HG03378 (cell line): Measurements from ENCODE around the gene UPF1.
"Not testable (repeated sequence)": the region's sequence is repeated elsewhere in the genome, so short reads cannot be mapped to it uniquely, and the experiment has no call there.

ENCODE experiments used
- ATAC-seq: cut with Tn5 transposase; IDR thresholded peaks from one replicate; pipeline ENCODE4 v1.9.1; 2021; ENCODE audit warnings: mild to moderate bottlenecking, moderate library complexity; ENCODE audit not compliant: unreplicated experiment

UPF1 gene

GRCh38 chr19:18798384-18799352 lies 33.1 kb upstream of the UPF1 start:
- ATAC-seq = no peak

DNA sequence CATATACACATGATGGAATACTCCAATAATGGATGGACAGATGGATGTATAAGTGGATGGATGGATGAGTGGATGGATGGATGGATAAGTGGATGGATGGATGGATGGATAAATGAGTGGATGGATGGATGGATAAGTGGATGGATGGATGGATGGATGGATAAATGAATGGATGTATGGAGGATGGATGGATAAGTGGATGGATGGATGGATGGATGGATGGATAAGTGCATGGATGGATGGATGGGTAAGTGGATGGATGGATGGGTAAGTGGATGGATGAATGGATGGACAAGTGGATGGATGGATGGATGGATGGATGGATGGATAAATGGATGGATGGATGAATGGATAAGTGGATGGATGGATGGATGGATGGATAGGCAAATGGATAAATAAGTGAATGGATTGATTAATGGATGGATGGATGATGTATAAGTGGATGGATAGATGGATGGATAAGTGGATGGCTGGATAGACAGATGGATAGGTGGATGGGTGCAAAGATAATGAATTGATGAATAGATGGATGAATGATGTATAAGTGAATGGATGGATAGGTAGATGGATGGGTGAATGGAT lies 32.3 kb upstream of the UPF1 start:
- ATAC-seq = no peak

GRCh38 chr19:18800079-18800478 lies 31.7 kb upstream of the UPF1 start:
- ATAC-seq = no peak

- no peak for ATAC-seq
Observed at GRCh38 chr19:18800636-18801035, 31.1 kb upstream of the UPF1 start.

DNA sequence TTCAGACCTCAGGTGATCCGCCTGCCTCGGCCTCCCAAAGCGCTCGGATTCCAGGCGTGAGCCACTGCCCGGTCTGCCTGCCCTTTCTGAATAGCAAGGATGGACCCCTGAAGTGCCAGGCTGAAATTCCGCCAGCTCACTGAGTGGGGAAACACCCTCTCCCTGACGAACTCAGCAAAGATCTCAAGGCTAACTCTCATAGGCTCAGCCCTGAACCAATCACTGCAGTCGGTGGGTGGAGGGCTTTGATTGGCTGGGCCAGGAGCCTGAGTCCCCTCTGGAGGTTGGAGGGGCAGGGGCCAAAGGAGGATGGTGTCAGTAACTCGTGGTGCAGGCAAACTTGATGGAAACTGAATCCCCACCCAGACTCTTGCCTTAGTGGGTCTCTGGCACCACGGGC lies 29.4 kb upstream of the UPF1 start:
- no peak for ATAC-seq

DNA sequence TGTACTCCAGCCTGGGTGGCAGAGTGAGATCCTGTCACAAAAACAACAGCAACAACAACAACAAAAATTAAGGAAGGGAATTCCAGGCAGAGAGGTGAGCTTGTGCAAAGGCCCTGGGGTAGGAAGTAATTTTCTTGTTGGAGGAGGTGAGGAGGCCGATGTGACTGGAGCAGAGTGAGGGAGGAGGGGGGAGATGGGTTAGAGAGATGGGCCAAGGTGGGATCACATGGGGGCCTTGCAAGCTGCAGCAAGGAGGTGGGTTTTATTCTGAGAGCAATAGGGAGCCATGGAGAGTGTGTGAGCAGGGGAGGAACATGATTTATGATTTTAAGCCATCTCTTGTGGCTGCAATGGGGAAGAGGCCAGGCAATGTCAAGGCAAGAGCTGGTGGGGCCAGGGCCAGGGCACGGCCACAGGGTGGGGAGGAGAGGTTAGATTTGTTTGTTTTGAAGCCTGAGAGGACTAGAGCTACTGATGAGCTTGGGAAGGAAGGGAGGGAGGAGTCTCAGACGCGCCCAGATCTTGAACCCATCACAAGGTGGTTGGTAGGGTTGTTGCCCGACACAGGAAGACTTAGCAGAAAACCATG lies 28.1 kb upstream of the UPF1 start:
- ATAC-seq = no peak

DNA sequence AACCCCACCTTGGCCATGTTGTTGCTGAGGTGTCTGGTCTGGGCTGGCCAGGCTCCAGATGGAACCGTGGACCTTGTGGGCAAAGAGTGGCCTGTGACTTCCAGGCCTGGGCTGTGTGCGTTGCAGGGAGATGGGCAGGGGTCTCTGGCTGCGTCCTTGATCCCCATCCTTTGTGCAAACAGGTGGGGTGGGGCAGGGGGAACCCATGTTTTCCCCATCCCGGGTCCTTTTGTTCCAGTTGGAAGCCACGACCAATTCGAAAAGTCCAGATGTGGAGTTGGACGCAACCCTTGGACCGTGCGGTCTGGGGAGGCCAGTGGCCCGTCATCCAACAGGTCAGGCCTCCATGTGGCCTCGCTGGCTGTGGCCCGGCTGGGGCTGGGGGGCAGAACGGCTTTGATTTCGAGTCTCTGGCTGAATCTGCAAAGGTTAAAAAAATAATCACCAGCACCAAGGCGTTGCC lies 27.6 kb upstream of the UPF1 start:
- no peak for ATAC-seq

GRCh38 chr19:18804643-18805042 lies 27.1 kb upstream of the UPF1 start:
- ATAC-seq = no peak

DNA sequence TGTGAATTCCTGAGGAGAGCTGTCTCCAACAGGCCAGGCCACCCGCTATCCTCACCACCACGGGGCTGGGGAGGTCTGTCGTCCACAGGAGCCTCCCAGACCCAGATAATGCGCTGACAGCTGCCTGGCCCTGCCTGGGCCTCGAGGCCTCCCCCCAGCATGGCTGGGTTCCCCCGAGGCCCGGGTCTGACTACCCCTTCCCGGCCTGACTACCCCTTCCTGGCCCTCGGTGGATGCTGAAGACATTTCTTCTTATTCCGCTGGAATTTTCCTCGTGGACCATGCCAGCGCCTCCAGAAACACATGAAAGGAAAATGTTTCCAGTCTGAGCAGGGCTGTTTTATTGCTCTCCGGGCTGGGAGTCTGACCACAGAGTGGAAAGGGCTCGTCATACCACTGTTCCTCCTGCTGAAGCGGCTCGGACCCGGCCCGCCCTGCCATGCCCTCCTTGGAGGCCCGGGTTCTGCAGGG lies 23.9 kb upstream of the UPF1 start:
- ATAC-seq = no peak

DNA sequence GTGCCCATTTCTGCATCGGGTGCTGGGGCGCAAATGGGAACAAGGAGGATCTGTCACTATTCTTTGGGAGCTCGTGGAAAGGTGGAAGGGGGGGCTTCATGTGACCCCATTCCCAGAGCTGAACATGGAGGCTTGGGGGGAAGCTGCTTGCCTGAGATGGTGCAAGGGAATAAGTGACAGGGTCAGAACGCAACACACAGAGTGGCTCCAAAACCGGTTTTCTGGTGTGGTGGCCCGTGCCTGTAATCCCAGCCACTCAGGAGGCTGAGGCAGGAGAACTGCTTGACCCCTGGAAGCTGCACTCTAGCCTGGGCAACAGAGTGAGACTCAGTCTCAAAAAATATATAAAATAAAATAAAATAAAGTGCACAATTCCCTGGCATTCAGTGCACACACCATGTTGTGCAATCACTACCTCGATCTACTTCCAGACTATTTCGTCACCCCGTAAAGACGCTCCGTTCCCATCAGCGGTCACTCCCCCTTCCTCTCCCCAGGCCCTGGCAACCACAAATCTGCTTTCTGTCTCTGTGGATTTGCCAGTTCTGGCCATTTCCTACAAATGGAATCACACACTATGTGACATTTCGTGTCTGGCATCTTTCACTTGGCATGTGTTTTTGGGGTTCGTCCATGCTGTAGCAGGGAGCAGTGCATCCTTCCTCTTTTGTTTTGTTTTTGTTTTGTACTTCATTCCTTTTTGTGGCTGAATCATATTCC lies 22.4 kb upstream of the UPF1 start:
- ATAC-seq = no peak

GRCh38 chr19:18811638-18812037 lies 20.1 kb upstream of the UPF1 start:
- not testable (repeated sequence) for ATAC-seq

DNA sequence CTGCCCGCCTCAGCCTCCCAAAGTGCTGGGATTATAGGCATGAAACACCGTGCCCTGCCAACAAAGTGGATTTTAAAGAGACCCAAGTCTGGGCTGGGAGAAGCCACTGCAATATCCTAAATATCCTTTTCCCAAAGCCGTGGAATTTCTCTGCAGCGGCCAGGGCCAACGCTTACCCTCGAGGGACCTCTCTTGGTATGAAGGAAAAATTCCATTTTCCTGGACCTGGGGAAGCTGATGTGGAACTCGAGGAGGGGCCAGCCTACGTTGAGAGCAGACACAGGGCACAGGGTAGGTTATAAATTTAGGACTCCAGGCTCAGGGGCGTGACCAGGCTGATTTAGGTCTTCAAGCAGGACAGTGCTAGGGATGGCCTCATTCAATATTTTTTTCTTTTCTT lies 17.7 kb upstream of the UPF1 start:
- ATAC-seq = no peak

- no peak for ATAC-seq
Observed at GRCh38 chr19:18815673-18816072, 16.1 kb upstream of the UPF1 start.

DNA sequence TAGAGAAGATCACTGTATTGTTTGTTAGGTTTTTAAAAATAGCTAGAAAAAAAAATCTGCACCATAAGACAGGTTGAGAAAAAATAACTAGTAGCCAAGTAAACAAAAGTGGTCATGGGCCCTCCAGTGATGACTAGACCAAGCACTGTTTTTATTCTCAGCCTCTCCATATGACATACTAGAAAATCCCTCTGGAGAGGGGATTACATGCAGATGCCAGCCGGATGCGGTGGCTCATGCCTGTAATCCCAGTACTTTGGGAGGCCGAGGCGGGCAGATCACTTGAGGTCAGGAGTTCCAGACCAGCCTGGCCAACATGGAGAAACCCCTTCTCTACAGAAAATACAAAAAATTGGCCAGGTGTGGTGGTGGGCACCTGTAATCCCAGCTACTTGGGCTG lies 15.1 kb upstream of the UPF1 start:
- ATAC-seq = not testable (repeated sequence)

GRCh38 chr19:18817574-18817973 lies 14.2 kb upstream of the UPF1 start:
- ATAC-seq = no peak

GRCh38 chr19:18828786-18829185 lies 3.0 kb upstream of the UPF1 start:
- no peak for ATAC-seq

GRCh38 chr19:18830488-18830887 lies 1.3 kb upstream of the UPF1 start:
- no peak for ATAC-seq

DNA sequence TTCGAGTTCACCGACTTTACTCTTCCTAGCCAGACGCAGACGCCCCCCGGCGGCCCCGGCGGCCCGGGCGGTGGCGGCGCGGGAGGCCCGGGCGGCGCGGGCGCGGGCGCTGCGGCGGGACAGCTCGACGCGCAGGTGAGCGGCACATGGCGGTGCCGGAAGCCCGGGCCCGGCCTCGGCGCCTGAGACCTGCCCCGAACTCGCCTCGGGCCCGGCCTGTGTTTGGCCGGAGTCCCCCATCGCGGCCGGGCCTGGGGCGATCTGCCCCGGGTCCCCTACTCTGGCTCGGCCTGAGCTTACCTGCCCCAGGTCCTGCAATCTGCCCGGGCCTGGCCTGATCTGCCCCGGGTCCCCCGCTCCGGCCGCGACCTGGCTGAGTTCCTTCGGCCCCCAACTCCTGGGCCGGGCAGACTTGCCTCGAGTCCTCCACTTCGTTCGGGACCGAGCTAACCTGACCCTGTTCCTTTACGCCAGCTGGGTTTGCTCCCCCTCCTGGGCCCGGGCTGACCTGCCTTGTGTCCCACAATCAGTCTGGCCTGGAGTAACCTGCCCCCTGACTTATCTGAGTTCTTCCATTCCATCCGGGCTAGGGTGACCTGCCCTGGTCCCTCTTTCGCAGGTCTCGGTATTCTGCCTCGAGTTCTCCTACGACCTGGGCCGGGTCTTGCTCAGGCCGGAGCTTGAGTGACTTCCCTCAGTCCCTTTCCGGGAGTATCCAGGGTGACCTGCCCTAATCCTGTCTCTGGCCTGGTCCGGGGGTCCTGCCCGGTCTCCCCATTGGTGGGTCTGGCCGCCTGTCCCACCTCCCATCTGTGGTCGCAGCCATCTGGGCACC lies 764 bp downstream of the UPF1 start:
- ATAC-seq = peak; percentile 26

- no peak for ATAC-seq
Observed at GRCh38 chr19:18833141-18833476, 1.4 kb downstream of the UPF1 start.
